Right kidney (tissue), 1 donor: ENCODE results near the gene ZNF586.
"Not testable (repeated sequence)": the region's sequence is repeated elsewhere in the genome, so short reads cannot be mapped to it uniquely, and the experiment has no call there.

Experiments
- DNase-seq: peaks from one replicate; pipeline ENCODE4 v3.0.0-alpha.2; 2016

ZNF586 gene

DNA sequence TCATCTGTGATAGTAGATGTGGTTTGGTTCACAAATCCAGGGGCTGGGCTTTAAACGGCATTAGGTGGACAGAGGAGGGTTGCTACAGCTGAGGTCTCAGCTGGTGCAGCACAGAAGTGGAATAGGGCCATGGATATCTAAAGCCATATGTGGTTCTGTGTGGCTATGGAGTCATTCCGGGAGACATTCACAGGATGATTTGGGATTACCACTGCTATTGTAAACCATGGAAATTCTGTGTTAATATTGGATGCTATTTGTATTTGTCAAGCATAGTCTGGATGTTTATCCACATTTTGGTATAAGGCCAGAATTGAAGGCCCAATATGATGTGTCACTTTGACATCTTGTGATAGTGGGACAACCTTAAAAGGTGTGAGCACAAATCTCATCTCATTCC, 53.7 kb downstream of the ZNF586 start:
- DNase-seq: not testable (repeated sequence)

DNA sequence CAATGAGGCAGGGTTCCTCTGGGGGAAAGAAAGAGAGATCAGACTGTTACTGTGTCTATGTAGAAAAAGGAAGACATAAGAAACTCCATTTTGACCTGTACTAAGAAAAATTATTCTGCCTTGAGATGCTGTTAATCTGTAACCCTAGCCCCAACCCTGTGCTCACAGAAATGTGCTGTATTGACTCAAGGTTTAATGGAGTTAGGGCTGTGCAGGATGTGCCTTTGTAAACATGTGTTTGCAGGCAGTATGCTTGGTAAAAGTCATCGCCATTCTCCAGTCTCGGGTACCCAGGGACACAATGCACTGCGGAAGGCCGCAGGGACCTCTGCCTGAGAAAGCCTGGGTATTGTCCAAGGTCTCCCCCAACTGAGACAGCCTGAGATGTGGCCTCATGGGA, 54.1 kb downstream of the ZNF586 start:
- not testable (repeated sequence) for DNase-seq

DNA sequence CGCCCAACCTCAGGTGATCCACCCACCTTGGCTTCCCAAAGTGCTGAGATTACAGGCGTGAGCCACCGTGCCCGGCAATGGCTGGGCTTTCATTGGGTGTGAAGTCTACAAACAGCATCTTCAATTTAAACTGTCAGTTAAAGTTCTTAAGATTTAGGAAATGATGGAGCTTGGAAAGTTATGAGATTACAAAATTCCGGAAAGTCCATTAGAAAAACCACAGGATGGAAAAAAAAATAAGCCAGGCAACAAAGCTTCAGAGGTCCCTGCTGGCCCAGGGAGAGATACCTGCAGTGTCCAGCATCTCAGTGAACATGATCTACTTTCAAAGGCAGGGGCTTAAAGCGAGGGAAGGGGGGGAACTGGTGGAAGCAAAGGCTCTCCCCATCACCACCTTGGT, 56.0 kb downstream of the ZNF586 start:
- no peak for DNase-seq

DNA sequence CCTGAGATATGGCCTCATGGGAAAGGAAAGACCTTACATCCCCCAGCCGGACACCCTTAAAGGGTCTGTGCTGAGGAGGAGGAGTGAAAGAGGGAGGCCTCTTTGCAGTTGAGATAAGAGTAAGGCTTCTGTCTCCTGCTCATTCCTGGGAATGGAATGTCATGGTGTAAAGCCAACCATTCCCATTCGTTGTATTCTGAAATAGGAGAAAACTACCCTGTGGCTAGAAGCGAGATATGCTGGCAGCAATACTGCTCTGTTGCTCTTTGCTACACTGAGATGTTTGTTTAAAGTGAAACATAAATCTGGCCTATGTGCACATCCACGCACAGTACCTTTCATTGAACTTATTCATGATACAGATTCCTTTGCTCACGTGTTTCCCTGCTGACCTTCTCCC, 59.8 kb downstream of the ZNF586 start:
- DNase-seq: no peak

DNA sequence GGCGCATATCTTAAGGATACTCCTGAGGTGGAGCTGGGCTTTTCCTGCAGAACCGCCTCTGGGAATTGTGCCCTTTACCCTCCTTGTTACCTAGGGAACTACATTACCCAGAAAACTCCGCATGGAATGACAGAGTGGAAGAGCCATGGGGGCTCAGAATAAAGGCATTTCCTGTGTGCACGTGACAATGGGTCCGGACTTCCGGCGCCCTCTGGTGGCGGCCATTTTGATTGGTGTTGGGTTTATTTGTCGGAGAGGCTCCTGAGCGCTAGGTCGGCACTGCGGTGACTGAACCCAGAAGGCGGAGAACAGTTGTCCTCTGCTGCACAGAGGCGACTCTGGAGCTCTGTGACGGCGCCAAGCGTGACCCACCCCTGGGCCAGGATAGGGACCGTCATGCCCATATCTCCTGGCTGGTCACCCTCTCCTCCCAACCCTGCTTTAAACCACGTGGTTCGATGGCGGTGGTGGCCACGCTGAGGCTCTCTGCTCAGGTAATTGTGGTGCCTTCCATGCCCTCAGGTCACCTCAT, 60.7 kb downstream of the ZNF586 start, which contains the start of gene ZNF587B:
Gene ZNF587B (plus strand): TSS at position 229 of the 532 bp plus-strand sequence. CDS start 230 bp downstream, at position 459.
- DNase-seq: peak; percentile 90
